ENCODE measurements around the gene STK32C.

Gene STK32C

GRCh38 chr10:132259702-132260482 is 47.9 kb downstream of the STK32C start:
- DNase-seq = no peak
- Mint-ChIP-seq H3K36me3 (ENCODE audit: low read depth) (no peaks in the 10 kb centered on the region), H3K4me3 (no peak overlapping the region), H3K27ac (no peak overlapping the region), H3K4me1 (peaks cover 42% of the 10 kb centered on the region), H3K9me3 (no peaks in the 10 kb centered on the region), H3K27me3 (ENCODE audit: low read depth, poor library complexity) (no peaks in the 10 kb centered on the region)
- TF ChIP-seq CTCF (IDR thresholded peaks at IDR 0.05) = no peak

- TF ChIP-seq CTCF (IDR thresholded peaks at IDR 0.05) = no peak
- no peak for DNase-seq
- Mint-ChIP-seq H3K27me3 (ENCODE audit: low read depth, poor library complexity) (peaks cover 5% of the 10 kb centered on the region), H3K4me1 (peaks cover 42% of the 10 kb centered on the region), H3K4me3 (no peak overlapping the region), H3K9me3 (no peaks in the 10 kb centered on the region), H3K27ac (no peak overlapping the region), H3K36me3 (ENCODE audit: low read depth) (no peaks in the 10 kb centered on the region)
Observed at GRCh38 chr10:132258423-132258822, 49.3 kb downstream of the STK32C start.

GRCh38 chr10:132257907-132258306 is 49.8 kb downstream of the STK32C start:
- Mint-ChIP-seq H3K36me3 (ENCODE audit: low read depth) (no peaks in the 10 kb centered on the region), H3K4me3 (no peak overlapping the region), H3K27ac (no peak overlapping the region), H3K4me1 (peaks cover 43% of the 10 kb centered on the region), H3K9me3 (no peaks in the 10 kb centered on the region), H3K27me3 (ENCODE audit: low read depth, poor library complexity) (peaks cover 10% of the 10 kb centered on the region)
- TF ChIP-seq CTCF (IDR thresholded peaks at IDR 0.05) = no peak
- DNase-seq = no peak

GRCh38 chr10:132257271-132257670 is 50.5 kb downstream of the STK32C start:
- no peaks in the 10 kb centered on the region for H3K36me3 Mint-ChIP-seq (ENCODE audit: low read depth)
- DNase-seq = no peak
- no peak for TF ChIP-seq CTCF (IDR thresholded peaks at IDR 0.05)
- H3K4me1 Mint-ChIP-seq = peaks cover 46% of the 10 kb centered on the region
- H3K27me3 Mint-ChIP-seq (ENCODE audit: low read depth, poor library complexity) = peaks cover 12% of the 10 kb centered on the region
- no peak overlapping the region for H3K4me3 Mint-ChIP-seq
- no peaks in the 10 kb centered on the region for H3K9me3 Mint-ChIP-seq
- no peak overlapping the region for H3K27ac Mint-ChIP-seq

GRCh38 chr10:132256866-132257265 is 50.9 kb downstream of the STK32C start:
- no peaks in the 10 kb centered on the region for H3K36me3 Mint-ChIP-seq (ENCODE audit: low read depth)
- TF ChIP-seq CTCF (IDR thresholded peaks at IDR 0.05) = no peak
- H3K27me3 Mint-ChIP-seq (ENCODE audit: low read depth, poor library complexity) = peaks cover 12% of the 10 kb centered on the region
- no peak for DNase-seq
- H3K9me3 Mint-ChIP-seq = no peaks in the 10 kb centered on the region
- no peak overlapping the region for H3K4me3 Mint-ChIP-seq
- no peak overlapping the region for H3K27ac Mint-ChIP-seq
- peaks cover 46% of the 10 kb centered on the region for H3K4me1 Mint-ChIP-seq

Measured in nephron progenitor cell (in vitro differentiated cells).